SK-N-SH (cell line): ENCODE results near the gene RAMP1. TPM values are rescaled to one million over a fixed set of nuclear protein-coding genes. Genes with fewer than 3 reads are reported as not detected.

ENCODE experiments used
- CTCF ChIA-PET: fragments of 300-600, 350-600 bp; formaldehyde crosslinking; extraction: SDS; loops from one replicate; lab custom pipeline; 2021; lab: Yijun Ruan, JAX
- POLR2A ChIA-PET: fragments of 350-600 bp; sonication (Branson Sonifier 250); formaldehyde crosslinking; extraction: SDS; loops from one replicate; lab custom pipeline; 2020; ENCODE audit warnings: antibody characterized with exemption, inconsistent platforms; lab: Yijun Ruan, JAX
- DNase-seq: peaks from one replicate; pipeline ENCODE4 v3.0.0; 2012
- H2AFZ ChIP-seq: fragments of 200-600 bp; sonication (generic); 2 replicates; pipeline ENCODE4 v1.8.1; 2016; ENCODE audit warnings: antibody characterized with exemption, mild to moderate bottlenecking, low read depth
- H3F3A ChIP-seq: fragments of 200-600 bp; sonication (generic); replicated peaks from 2 replicates; pipeline ENCODE3; 2016; ENCODE audit warnings: antibody characterized with exemption, mild to moderate bottlenecking; ENCODE audit not compliant: insufficient read depth
- H3K27ac ChIP-seq, 2 experiments: fragments of 200-500 bp in 1 of 2; fragments of 200-600 bp in 1 of 2; sonication (Bioruptor generic) in 1 of 2; sonication (generic), shearing (Covaris generic) in 1 of 2; 2 replicates each; pipeline versions ENCODE4 v1.5.1 to v1.6.1; 2014 to 2016; ENCODE audit warnings: low read depth in 2 of 2, inconsistent platforms in 1 of 2, low read length in 1 of 2, mild to moderate bottlenecking in 1 of 2, mixed read lengths in 1 of 2
- H3K27me3 ChIP-seq: fragments of 200-600 bp; sonication (generic), shearing (Covaris generic); 2 replicates; pipeline ENCODE4 v1.6.1; 2016; ENCODE audit warnings: mixed run types; ENCODE audit not compliant: insufficient read depth
- H3K36me3 ChIP-seq, 2 experiments: fragments of 200-500 bp in 1 of 2; fragments of 200-600 bp in 1 of 2; sonication (Bioruptor generic) in 1 of 2; sonication (generic) in 1 of 2; replicated peaks in 1 of 2; 2 replicates each; pipeline versions ENCODE3 to v1.5.1; 2014 to 2016; ENCODE audit warnings: low read length in 1 of 2, mild to moderate bottlenecking in 1 of 2; ENCODE audit not compliant: insufficient read depth in 2 of 2, control insufficient read depth in 1 of 2
- H3K4me1 ChIP-seq, 2 experiments: fragments of 200-500 bp in 1 of 2; fragments of 200-600 bp in 1 of 2; sonication (Bioruptor generic) in 1 of 2; sonication (generic), shearing (Covaris generic) in 1 of 2; 2 replicates each; pipeline versions ENCODE4 v1.5.1 to v1.6.1; 2014 to 2016; ENCODE audit warnings: low read depth in 1 of 2, low read length in 1 of 2, mixed run types in 1 of 2; ENCODE audit not compliant: insufficient read depth in 2 of 2, control insufficient read depth in 1 of 2
- H3K4me2 ChIP-seq: fragments of 200-600 bp; sonication (generic), shearing (Covaris generic); 2 replicates; pipeline ENCODE4 v1.6.1; 2017; ENCODE audit warnings: mixed run types
- H3K4me3 ChIP-seq, 2 experiments: fragments of 200-500 bp in 1 of 2; fragments of 200-600 bp in 1 of 2; sonication (Bioruptor generic) in 1 of 2; sonication (generic), shearing (Covaris generic) in 1 of 2; 2 replicates each; pipeline versions ENCODE4 v1.5.1 to v1.8.1; 2014 to 2016; ENCODE audit warnings: low read depth in 2 of 2, inconsistent platforms in 1 of 2, low read length in 1 of 2, mild to moderate bottlenecking in 1 of 2, mixed read lengths in 1 of 2, moderate library complexity in 1 of 2
- H3K79me2 ChIP-seq: fragments of 200-600 bp; sonication (generic); 2 replicates; pipeline ENCODE4 v1.8.1; 2017; ENCODE audit warnings: mild to moderate bottlenecking; ENCODE audit not compliant: insufficient read depth
- H3K9ac ChIP-seq: fragments of 200-600 bp; sonication (generic); 2 replicates; pipeline ENCODE4 v1.6.1; 2017; ENCODE audit warnings: mixed run types
- H3K9me2 ChIP-seq: fragments of 200-600 bp; sonication (generic); 2 replicates; pipeline ENCODE4 v1.6.1; 2017; ENCODE audit warnings: mixed run types
- H3K9me3 ChIP-seq: fragments of 200-600 bp; sonication (generic); 2 replicates; pipeline ENCODE4 v1.6.1; 2017; ENCODE audit warnings: mixed run types, mild to moderate bottlenecking, moderate library complexity
- H4K20me1 ChIP-seq: fragments of 200-600 bp; sonication (generic); 2 replicates; pipeline ENCODE4 v1.6.1; 2017; ENCODE audit warnings: mild to moderate bottlenecking, mixed run types; ENCODE audit not compliant: insufficient read depth
- CHD2 ChIP-seq: fragments of 150-350 bp; IDR thresholded peaks from 2 replicates; pipeline ENCODE4 v1.6.1; 2018; ENCODE audit warnings: low read length; ENCODE audit not compliant: partially characterized antibody
- FOSL2 ChIP-seq: IDR thresholded peaks from 2 replicates; pipeline ENCODE4 v1.4.0; 2012; ENCODE audit warnings: low read depth, mild to moderate bottlenecking, moderate library complexity, borderline replicate concordance
- FOXM1 ChIP-seq: IDR thresholded peaks from 2 replicates; pipeline ENCODE4 v1.4.0; 2012; ENCODE audit warnings: low read depth, mild to moderate bottlenecking
- MXI1 ChIP-seq: IDR thresholded peaks from 2 replicates; pipeline ENCODE4 v1.6.1; 2012; ENCODE audit warnings: mild to moderate bottlenecking, low read depth, low read length, improper control_type of control experiment
- WGBS: methylation state at CpG from one replicate; pipeline ENCODE4 v1.1.6; 2017; ENCODE audit warnings: low lambda C conversion rate; 5-methylcytosine and 5-hydroxymethylcytosine counted together
- polyA plus RNA-seq, 3 experiments: library from polyadenylated mRNA; depleted of rRNA; stranded (reverse); fragments of >200 nt; gene quantifications; 2 replicates each; pipeline ENCODE4 v1.2.3, GENCODE V29; 2012
- small RNA-seq, 7 experiments: library from RNA; depleted of rRNA; stranded (forward); fragments of <200 nt; gene quantifications; one replicate each; pipeline ENCODE3, GENCODE V24; 2012

Gene RAMP1
- polyA plus RNA-seq, 1 of the 3 experiments (the other 2 are of a cell fraction) = 27.9 TPM

DNA sequence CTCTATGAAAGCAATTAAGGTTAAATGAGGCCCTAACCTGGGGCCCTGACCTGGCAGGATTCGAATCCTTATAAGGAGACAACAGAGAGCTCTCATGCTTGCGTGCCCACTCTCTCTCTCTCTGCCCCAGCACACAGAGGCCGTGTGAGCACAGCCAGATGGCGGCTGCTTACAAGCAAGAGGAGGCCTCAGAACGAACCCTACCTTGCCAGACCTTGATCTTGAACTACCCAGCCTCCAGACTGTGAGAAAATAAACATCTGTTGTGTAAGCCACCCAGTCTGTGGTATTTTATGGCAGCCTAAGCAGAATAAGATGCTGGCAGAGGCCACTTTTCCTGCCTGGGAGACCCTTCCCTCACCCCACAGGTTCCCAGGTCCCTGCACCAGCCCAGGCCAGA is 102.2 kb downstream of the RAMP1 start:
- Histone ChIP-seq H2AFZ (no peak overlapping the region), H3K4me2 (no peak overlapping the region), H3K4me1 (peaks cover 0 to 10% of the 10 kb centered on the region in 2 experiments; a peak in 1 of 4 replicates), H4K20me1 (no peaks in the 10 kb centered on the region), H3K79me2 (no peaks in the 10 kb centered on the region), H3K36me3 (no peaks in the 10 kb centered on the region), H3K27me3 (no peaks in the 10 kb centered on the region), H3K4me3 (no peak overlapping the region), H3K27ac (no peak overlapping the region), H3F3A (no peaks in the 10 kb centered on the region), H3K9me3 (no peaks in the 10 kb centered on the region), H3K9ac (no peak overlapping the region), H3K9me2 (no peaks in the 10 kb centered on the region)
- DNase-seq = no peak
- POLR2A ChIA-PET = no interaction called here
- TF ChIP-seq CHD2 (no peak), FOSL2 (no peak), FOXM1 (no peak), MXI1 (no peak)
- CTCF ChIA-PET = interaction anchor here (1.4 to 2.4 kb wide), 2 partner anchors 38 to 103 kb away, joined by 4 to 7 read pairs; no protein-coding TSS in a partner anchor
- 20% methylated on average over 5 of the region's 5 CpGs for WGBS

Small RNAs within 50 kb of the gene (small RNA-seq; reads per million reads assigned to genes)
- gene RF00157 = 0 reads per million in 7 experiments

Other genes starting within 250 kb of the RAMP1 start
- gene LRRFIP1, start 232.0 kb upstream of the RAMP1 start, polyA plus RNA-seq (2012; rRNA removed) = 47.3 and 60.9 TPM in 2 replicates
- gene RBM44, start 60.8 kb upstream of the RAMP1 start, polyA plus RNA-seq (2012; rRNA removed) = 0.30 and 0.34 TPM in 2 replicates
- 56.9 and 66.9 TPM in 2 replicates for gene UBE2F, start 107.4 kb downstream of the RAMP1 start, polyA plus RNA-seq (2012; rRNA removed)
- 19.1 and 20.9 TPM in 2 replicates for gene SCLY, start 201.4 kb downstream of the RAMP1 start, polyA plus RNA-seq (2012; rRNA removed)
- gene ESPNL, start 240.7 kb downstream of the RAMP1 start, polyA plus RNA-seq (2012; rRNA removed) = 0.03 and 0.05 TPM in 2 replicates